ENCODE measurements around the gene FHIP1B. TPM values are rescaled to one million over a fixed set of nuclear protein-coding genes. Genes with fewer than 3 reads are reported as not detected.
A peak's percentile ranks its signal among the peaks of the same experiment; 100 is the strongest.

Gene FHIP1B
- total RNA-seq, 4 donors from 2014 or later: 67.8 to 133 (median 90.9) TPM

DNA sequence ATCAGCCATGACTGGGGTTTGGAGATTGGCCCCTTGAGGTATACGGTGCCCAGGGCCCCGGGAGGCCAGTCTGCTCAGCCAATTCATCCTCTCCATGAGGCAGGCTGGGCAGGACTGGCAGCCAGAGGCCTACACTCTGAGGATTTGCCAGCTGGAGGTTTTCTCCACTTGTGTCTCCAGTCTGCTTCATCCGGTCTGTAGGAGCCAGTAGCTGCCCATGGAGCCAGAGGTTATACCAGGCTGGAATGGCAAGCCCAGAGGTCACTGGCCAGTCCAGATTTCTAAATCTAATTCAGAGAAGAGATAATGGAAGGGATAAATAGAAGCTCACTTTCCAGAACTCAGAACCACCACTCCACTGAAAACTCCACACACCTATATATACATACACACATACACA is 10.0 kb downstream of the FHIP1B start:
- Histone ChIP-seq H3K4me3 (no peak overlapping the region), H3K9me3 (no peaks in the 10 kb centered on the region), H3K36me3 (peaks cover 34% of the 10 kb centered on the region), H3K27me3 (no peaks in the 10 kb centered on the region), H3K4me1 (peaks cover 15% of the 10 kb centered on the region), H3K27ac (no peak overlapping the region)
- DNase-seq (ENCODE audit: low spot score in 2 of 2): no peak
- TF ChIP-seq, protein P1, sequence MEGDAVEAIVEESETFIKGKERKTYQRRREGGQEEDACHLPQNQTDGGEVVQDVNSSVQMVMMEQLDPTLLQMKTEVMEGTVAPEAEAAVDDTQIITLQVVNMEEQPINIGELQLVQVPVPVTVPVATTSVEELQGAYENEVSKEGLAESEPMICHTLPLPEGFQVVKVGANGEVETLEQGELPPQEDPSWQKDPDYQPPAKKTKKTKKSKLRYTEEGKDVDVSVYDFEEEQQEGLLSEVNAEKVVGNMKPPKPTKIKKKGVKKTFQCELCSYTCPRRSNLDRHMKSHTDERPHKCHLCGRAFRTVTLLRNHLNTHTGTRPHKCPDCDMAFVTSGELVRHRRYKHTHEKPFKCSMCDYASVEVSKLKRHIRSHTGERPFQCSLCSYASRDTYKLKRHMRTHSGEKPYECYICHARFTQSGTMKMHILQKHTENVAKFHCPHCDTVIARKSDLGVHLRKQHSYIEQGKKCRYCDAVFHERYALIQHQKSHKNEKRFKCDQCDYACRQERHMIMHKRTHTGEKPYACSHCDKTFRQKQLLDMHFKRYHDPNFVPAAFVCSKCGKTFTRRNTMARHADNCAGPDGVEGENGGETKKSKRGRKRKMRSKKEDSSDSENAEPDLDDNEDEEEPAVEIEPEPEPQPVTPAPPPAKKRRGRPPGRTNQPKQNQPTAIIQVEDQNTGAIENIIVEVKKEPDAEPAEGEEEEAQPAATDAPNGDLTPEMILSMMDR (IDR thresholded peaks at IDR 0.05): no peak
- TF ChIP-seq POLR2AphosphoS5 (IDR thresholded peaks at IDR 0.05): no peak
- WGBS: 100% methylated on average over 3 of the region's 3 CpGs

DNA sequence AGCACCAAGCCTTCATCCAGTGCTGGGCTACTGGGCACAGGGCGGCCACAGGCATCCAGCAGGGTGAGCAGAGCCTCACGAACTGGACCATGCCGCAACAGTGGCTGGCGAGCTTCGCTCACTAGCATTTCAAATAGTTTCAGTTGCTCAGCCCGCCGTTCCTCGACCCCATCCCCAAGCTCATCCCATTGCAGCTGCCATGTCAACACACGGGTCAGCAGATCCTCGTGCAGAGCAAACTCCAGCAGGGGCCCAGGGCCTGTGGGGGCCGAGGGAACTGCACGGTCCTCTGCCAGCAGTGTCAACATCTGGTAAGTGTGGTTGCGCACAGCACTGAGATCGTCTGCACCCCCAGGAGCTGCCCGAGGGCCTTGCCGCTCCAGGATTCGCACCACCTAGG is 10.6 kb downstream of the FHIP1B start:
- no peak overlapping the region for H3K27ac ChIP-seq
- peaks cover 35% of the 10 kb centered on the region for H3K36me3 ChIP-seq
- DNase-seq (ENCODE audit: low spot score in 2 of 2): no peak
- H3K27me3 ChIP-seq: no peaks in the 10 kb centered on the region
- peaks cover 18% of the 10 kb centered on the region for H3K4me1 ChIP-seq
- H3K4me3 ChIP-seq: no peak overlapping the region
- WGBS: 94% methylated on average over 16 of the region's 17 CpGs
- no peaks in the 10 kb centered on the region for H3K9me3 ChIP-seq
- TF ChIP-seq, protein P1 (IDR thresholded peaks at IDR 0.05): no peak
- TF ChIP-seq POLR2AphosphoS5 (IDR thresholded peaks at IDR 0.05): no peak
- TF ChIP-seq EP300 (IDR thresholded peaks at IDR 0.05): no peak
- no peak for TF ChIP-seq POLR2A (IDR thresholded peaks at IDR 0.05)

DNA sequence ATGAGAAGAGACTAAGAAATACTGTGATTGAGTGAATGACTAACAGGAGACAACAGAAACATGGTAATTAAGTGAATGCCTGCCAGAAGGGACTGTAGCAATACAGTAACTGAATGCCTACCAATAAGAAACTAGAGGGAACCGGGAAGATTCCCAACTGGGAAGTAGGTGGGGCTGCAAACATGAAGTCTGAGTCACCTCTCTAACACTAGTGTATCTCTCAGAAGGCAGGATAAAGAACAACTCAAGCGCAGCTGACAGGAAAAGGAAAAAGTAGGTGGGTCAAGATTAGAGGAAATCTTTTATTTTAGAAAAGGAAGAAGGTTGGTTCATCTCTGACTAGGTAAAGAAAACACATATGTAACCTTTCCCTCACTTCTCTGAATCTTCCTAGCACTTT is 15.1 kb downstream of the FHIP1B start:
- Histone ChIP-seq H3K4me1 (peaks cover 15% of the 10 kb centered on the region), H3K4me3 (no peak overlapping the region), H3K27ac (peak overlapping the region; percentile 14), H3K9me3 (no peaks in the 10 kb centered on the region), H3K36me3 (peaks cover 72% of the 10 kb centered on the region), H3K27me3 (no peaks in the 10 kb centered on the region)
- WGBS: 17% methylated on average over 2 of the region's 2 CpGs
- DNase-seq (ENCODE audit: low spot score in 2 of 2): no peak
- TF ChIP-seq POLR2AphosphoS5 (IDR thresholded peaks at IDR 0.05): no peak
- TF ChIP-seq EP300 (IDR thresholded peaks at IDR 0.05): no peak
- TF ChIP-seq, protein P1 (IDR thresholded peaks at IDR 0.05): no peak
- no peak for TF ChIP-seq POLR2A (IDR thresholded peaks at IDR 0.05)

DNA sequence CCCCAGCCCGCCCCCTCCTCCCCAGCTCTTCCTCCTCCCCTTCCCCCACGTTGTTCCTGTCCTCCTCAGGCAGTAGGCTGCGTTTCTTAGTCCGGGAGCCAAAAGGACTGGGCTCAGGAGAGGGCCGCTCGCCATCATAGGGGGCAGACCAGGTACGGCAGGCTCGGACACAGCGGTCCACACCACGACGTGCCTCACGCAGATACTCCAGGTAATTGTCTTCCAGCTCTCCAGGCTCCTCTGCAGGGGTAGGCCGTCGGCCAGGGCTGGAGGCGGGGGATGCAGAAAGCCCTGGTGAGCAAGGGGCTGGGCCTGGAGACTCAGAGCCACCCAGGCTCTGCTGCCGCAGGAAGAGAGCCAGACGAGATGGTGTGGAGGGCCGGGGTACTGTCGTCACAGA is 16.7 kb downstream of the FHIP1B start:
- no peaks in the 10 kb centered on the region for H3K27me3 ChIP-seq
- DNase-seq (ENCODE audit: low spot score in 2 of 2): no peak
- H3K36me3 ChIP-seq: peaks cover 71% of the 10 kb centered on the region
- peaks cover 15% of the 10 kb centered on the region for H3K4me1 ChIP-seq
- TF ChIP-seq EP300 (IDR thresholded peaks at IDR 0.05) (no peak), POLR2AphosphoS5 (IDR thresholded peaks at IDR 0.05) (no peak), POLR2A (IDR thresholded peaks at IDR 0.05) (no peak)
- TF ChIP-seq, protein P1 (IDR thresholded peaks at IDR 0.05): no peak
- no peaks in the 10 kb centered on the region for H3K9me3 ChIP-seq
- H3K27ac ChIP-seq: no peak overlapping the region
- WGBS: 89% methylated on average over 19 of the region's 19 CpGs
- no peak overlapping the region for H3K4me3 ChIP-seq

DNA sequence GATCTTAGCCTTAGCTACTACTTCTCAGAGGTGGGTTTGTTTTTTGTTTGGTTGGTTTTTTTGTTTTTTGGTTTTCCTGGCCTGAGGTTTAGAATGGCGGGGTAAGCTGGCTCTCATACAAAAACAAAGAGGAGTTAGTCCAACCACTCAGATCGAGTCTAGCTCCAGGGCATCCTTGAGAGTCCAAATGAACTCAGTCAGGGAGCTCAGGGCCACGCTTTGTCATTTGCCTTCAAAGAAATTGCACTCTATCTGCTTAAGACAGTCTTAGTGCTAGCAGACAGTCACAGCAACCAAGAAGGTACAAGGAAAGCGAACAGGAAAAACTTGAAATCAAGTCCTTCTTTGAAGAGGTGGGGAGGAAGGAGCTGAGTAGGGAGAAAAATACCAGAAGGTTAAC is 17.9 kb downstream of the FHIP1B start:
- no peak overlapping the region for H3K27ac ChIP-seq
- peaks cover 15% of the 10 kb centered on the region for H3K4me1 ChIP-seq
- DNase-seq (ENCODE audit: low spot score in 2 of 2): no peak
- H3K36me3 ChIP-seq: peaks cover 71% of the 10 kb centered on the region
- TF ChIP-seq POLR2A (IDR thresholded peaks at IDR 0.05): no peak
- TF ChIP-seq, protein P1 (IDR thresholded peaks at IDR 0.05): no peak
- TF ChIP-seq EP300 (IDR thresholded peaks at IDR 0.05): no peak
- TF ChIP-seq POLR2AphosphoS5 (IDR thresholded peaks at IDR 0.05): no peak
- no peaks in the 10 kb centered on the region for H3K27me3 ChIP-seq
- WGBS: 67% methylated on average over 4 of the region's 4 CpGs
- no peaks in the 10 kb centered on the region for H3K9me3 ChIP-seq
- no peak overlapping the region for H3K4me3 ChIP-seq

Data from suprapubic skin (tissue), 4 donors.